K562 (cell line): ENCODE data around the gene DSG3. TPM values are rescaled to one million over a fixed set of nuclear protein-coding genes. Genes with fewer than 3 reads are reported as not detected.

Experiments used
- ATAC-seq: fragments of 200-7000 bp; cut with Tn5 transposase; 3 replicates; pipeline ENCODE4 v1.9.1; 2020; ENCODE audit warnings: moderate library complexity
- BruUV-seq: library from RNA; stranded (reverse); fragments of 400-500 nt; replicated peaks from 2 replicates; lab custom pipeline; 2021; lab: Mats Ljungman, UMichigan
- CTCF ChIA-PET: fragments of 300-600 bp; formaldehyde crosslinking; extraction: SDS; loops from one replicate; lab custom pipeline; 2021; ENCODE audit warnings: low intra/inter-chr PET ratio; lab: Yijun Ruan, JAX
- POLR2A ChIA-PET: fragments of 300-600, 350-650 bp; sonication (Branson Sonifier 250); formaldehyde crosslinking; extraction: SDS; loops from one replicate; lab custom pipeline; 2021; ENCODE audit warnings: antibody characterized with exemption, inconsistent platforms; lab: Yijun Ruan, JAX
- DNase-seq, 4 experiments: peaks; one replicate each; pipeline versions ENCODE4 v3.0.0 to v3.0.0-alpha.2; 2011 to 2018; ENCODE audit warnings: low spot score in 3 of 4, mixed read lengths in 3 of 4; ENCODE audit errors: extremely low read depth in 1 of 4
- FAIRE-seq: peaks from 2 replicates; lab custom pipeline; 2011; peaks lifted over from hg19 to GRCh38; lab: Jason Lieb, UNC
- H2AFZ ChIP-seq: 2 replicates; pipeline ENCODE4 v1.6.0; 2011; ENCODE audit warnings: low read depth, low read length, control low read depth, inconsistent platforms
- H3K27ac ChIP-seq: fragments of 200-600 bp; 3 replicates; pipeline ENCODE4 v1.8.0; 2011; ENCODE audit warnings: low read depth, mild to moderate bottlenecking, control low read depth, inconsistent platforms, low read length, moderate library complexity, mixed read lengths; ENCODE audit errors: extremely low read depth
- H3K27me3 ChIP-seq, 2 experiments: fragments of 300-600 bp in 1 of 2; 2 replicates in 1 of 2; 3 replicates in 1 of 2; pipeline versions ENCODE4 v1.6.0 to v1.8.0; 2011; ENCODE audit warnings: inconsistent platforms in 2 of 2, low read length in 2 of 2, mild to moderate bottlenecking in 1 of 2, mixed read lengths in 1 of 2, moderate library complexity in 1 of 2; ENCODE audit not compliant: control insufficient read depth in 2 of 2, insufficient read depth in 2 of 2
- H3K36me3 ChIP-seq: fragments of 300-600 bp; 3 replicates; pipeline ENCODE4 v1.8.0; 2011; ENCODE audit warnings: mild to moderate bottlenecking, low read length, inconsistent platforms; ENCODE audit not compliant: control insufficient read depth, insufficient read depth
- H3K4me1 ChIP-seq, 2 experiments: fragments of 200-600 bp in 1 of 2; replicated peaks in 1 of 2; 2 replicates in 1 of 2; 3 replicates in 1 of 2; pipeline versions ENCODE4 v1.5.1 to v1.8.0; 2011; ENCODE audit warnings: inconsistent platforms in 2 of 2, low read length in 2 of 2, mild to moderate bottlenecking in 1 of 2, mixed read lengths in 1 of 2, moderate library complexity in 1 of 2; ENCODE audit not compliant: control insufficient read depth in 2 of 2, insufficient read depth in 2 of 2
- H3K4me2 ChIP-seq: 2 replicates; pipeline ENCODE4 v1.6.1; 2011; ENCODE audit warnings: low read length, control low read depth, inconsistent platforms, mixed read lengths; ENCODE audit not compliant: insufficient read depth
- H3K4me3 ChIP-seq: fragments of 200-600 bp; sonication (generic), shearing (Covaris generic); 2 replicates; pipeline ENCODE4 v1.5.1; 2016; ENCODE audit warnings: control low read depth, inconsistent platforms
- H3K79me2 ChIP-seq: fragments of 200-600 bp; 3 replicates; pipeline ENCODE4 v1.8.0; 2011; ENCODE audit warnings: low read length, inconsistent platforms; ENCODE audit not compliant: control insufficient read depth, insufficient read depth
- H3K9ac ChIP-seq, 2 experiments: 2 replicates each; pipeline versions ENCODE4 v1.6.0 to v1.6.1; 2011; ENCODE audit warnings: low read depth in 2 of 2, low read length in 2 of 2, control low read depth in 1 of 2, inconsistent platforms in 1 of 2, mild to moderate bottlenecking in 1 of 2, mixed read lengths in 1 of 2; ENCODE audit not compliant: insufficient read depth in 1 of 2
- H3K9me1 ChIP-seq: one replicate; pipeline ENCODE4 v1.6.0; 2011; ENCODE audit warnings: inconsistent platforms, mild to moderate bottlenecking, low read length, moderate library complexity; ENCODE audit not compliant: control insufficient read depth, insufficient read depth
- H3K9me3 ChIP-seq: replicated peaks from 2 replicates; pipeline ENCODE4 v1.5.1; 2011; ENCODE audit warnings: low read depth, low read length, inconsistent platforms; ENCODE audit not compliant: control insufficient read depth, insufficient read depth
- H4K20me1 ChIP-seq: replicated peaks from 2 replicates; pipeline ENCODE4 v1.6.1; 2011; ENCODE audit warnings: low read length, inconsistent platforms, mixed read lengths; ENCODE audit not compliant: control insufficient read depth, insufficient read depth
- CBX2 ChIP-seq: fragments of 200-600 bp; sonication (generic); IDR thresholded peaks from one replicate; pipeline ENCODE4 v1.6.1; 2012; ENCODE audit warnings: mild to moderate bottlenecking, low read length, inconsistent platforms; ENCODE audit not compliant: insufficient read depth, poor library complexity, severe bottlenecking
- ELK1 ChIP-seq: sonication (generic); formaldehyde crosslinking; IDR thresholded peaks from 2 replicates; pipeline ENCODE4 v1.8.1; 2022; ENCODE audit warnings: missing genetic modification reagents
- FOSL1 ChIP-seq: fragments of 200-800 bp; sonication (Bioruptor generic); conservative IDR thresholded peaks from 2 replicates; pipeline ENCODE4 v1.6.1; 2016; ENCODE audit warnings: missing genetic modification characterization, missing compliant biosample characterization
- GABPB2 ChIP-seq: fragments of 250-450 bp; sonication (Bioruptor Pico); conservative IDR thresholded peaks from 2 replicates; pipeline ENCODE4 v1.5.1; 2021; ENCODE audit warnings: mild to moderate bottlenecking
- HMGN3 ChIP-seq: IDR thresholded peaks from 2 replicates; pipeline ENCODE4 v1.6.1; 2011; ENCODE audit warnings: borderline replicate concordance, low read depth, mild to moderate bottlenecking, mixed read lengths, low read length; ENCODE audit not compliant: insufficient read length; ENCODE audit errors: extremely low read depth
- NR1H2 ChIP-seq: sonication (generic); formaldehyde crosslinking; IDR thresholded peaks from 2 replicates; pipeline ENCODE4 v1.4.0; 2020; ENCODE audit warnings: mild to moderate bottlenecking, missing genetic modification reagents
- NRF1 ChIP-seq, 2 experiments: fragments of 450-650 bp; IDR thresholded peaks in 1 of 2; conservative IDR thresholded peaks in 1 of 2; 2 replicates each; pipeline ENCODE4 v1.6.1; 2014; ENCODE audit warnings: mild to moderate bottlenecking in 2 of 2
- WGBS: fragments of 100-300 bp; shearing (Covaris generic); methylation state at CpG from one replicate; pipeline ENCODE4 v1.1.6; 2016; ENCODE audit warnings: low coverage, mixed read lengths; ENCODE audit not compliant: insufficient coverage; ENCODE audit errors: missing lambda C conversion rate; 5-methylcytosine and 5-hydroxymethylcytosine counted together
- in situ Hi-C: fragments of 300-500 bp; cut with MboI; formaldehyde crosslinking; loops from 4 replicates; pipeline ENCODE4 v1.15.0; 2018; ENCODE audit warnings: inconsistent platforms, mixed read lengths
- intact Hi-C: fragments of 100-400 bp; cut with micrococcal nuclease; formaldehyde crosslinking; loops from 2 replicates; pipeline ENCODE4 v1.14.2; 2022
- polyA plus RNA-seq, 8 experiments: library from polyadenylated mRNA; depleted of rRNA in 4 of 8; stranded (reverse) in 5 of 8; unstranded in 3 of 8; fragments of >200 nt; fragmentation: Nextera tagmentation in 2 of 8; fragmentation: Illumina TruSeq in 1 of 8; extraction: Ambion mirVana in 2 of 8; extraction: Trizol in 1 of 8; gene quantifications; 2 replicates each; pipeline versions ENCODE4 v1.2.1 to v1.2.3, GENCODE V29; 2011 to 2014; ENCODE audit warnings: inconsistent platforms in 1 of 8, missing spikeins in 1 of 8
- total RNA-seq, 7 experiments: library from RNA; depleted of rRNA in 6 of 7; stranded (reverse); fragments of >200 nt in 6 of 7; fragmentation: Illumina TruSeq in 2 of 7; extraction: Trizol in 2 of 7; gene quantifications; 2 replicates each; pipeline versions ENCODE4 v1.2.1 to v1.2.3, GENCODE V29; 2011 to 2021; ENCODE audit warnings: low replicate concordance in 1 of 7

Gene DSG3
- total and polyA plus RNA-seq, 9 of the 15 experiments (the other 6 are each of a cell fraction or from before 2014, with no cell fraction given) = 0.04 to 0.18 (median 0.07) TPM; not detected in 1

GRCh38 chr18:31432316-31432715 is 15.2 kb upstream of the DSG3 start (continued):
- TF ChIP-seq HMGN3 (no peak), NRF1 (conservative IDR thresholded peaks at IDR 0.05 in 1 of 2, IDR thresholded peaks at IDR 0.05 in 1 of 2) (no peak), ELK1 (CRISPR knock-in tag) (no peak), CBX2 (no peak), NR1H2 (CRISPR knock-in tag) (no peak)

- Histone ChIP-seq H3K9me3 (no peaks in the 10 kb centered on the region), H3K79me2 (no peaks in the 10 kb centered on the region), H3K27ac (no peak overlapping the region), H4K20me1 (no peaks in the 10 kb centered on the region), H3K4me3 (no peak overlapping the region), H3K27me3 (no peaks in the 10 kb centered on the region; a peak in 1 of 5 replicates), H3K9me1 (no peaks in the 10 kb centered on the region), H3K4me1 (no peaks in the 10 kb centered on the region), H2AFZ (no peak overlapping the region), H3K9ac (no peak overlapping the region), H3K4me2 (no peak overlapping the region), H3K36me3 (no peaks in the 10 kb centered on the region)
- CTCF ChIA-PET = no interaction called here
- peak in 1 of 4 experiments; percentile 12 for DNase-seq
- no peak for TF ChIP-seq GABPB2 (CRISPR knock-in tag)
- peak; percentile 67 for TF ChIP-seq FOSL1 (tag)
- ATAC-seq = no peak; the same call in 2 of the 3 replicates
- POLR2A ChIA-PET = interaction anchor here (0.6 kb wide), 1 partner anchor 146 kb away, joined by 3 read pairs; no protein-coding TSS in a partner anchor
- WGBS = 0% methylated on average over 3 of the region's 3 CpGs
- intact Hi-C loops (no loop called here), in situ Hi-C loops (no loop called here)
- FAIRE-seq = no peak
- BruUV-seq = no TSS peak
Measured at GRCh38 chr18:31436825-31437224, 10.7 kb upstream of the DSG3 start.
